T1000 (cell line): ENCODE measurements around the gene UMODL1.

ENCODE experiments used
- DNase-seq: peaks from one replicate; lab custom pipeline; 2025; ENCODE audit warnings: mixed read lengths; lab: John Stamatoyannopoulos, UW

Gene UMODL1

GRCh38 chr21:42191064-42191463, 119.9 kb downstream of the UMODL1 start:
- DNase-seq = no peak

- no peak for DNase-seq
Observed at GRCh38 chr21:42191696-42192595, 120.8 kb downstream of the UMODL1 start.
